ENCODE data around the gene MFAP3. TPM values are rescaled to one million over a fixed set of nuclear protein-coding genes. Genes with fewer than 3 reads are reported as not detected.

Gene MFAP3
- polyA plus RNA-seq, 1 donor (not counting 4 experiments of a cell fraction or from before 2014, with no cell fraction given) = 43.4 TPM

- TF ChIP-seq CTCF (optimal IDR thresholded peaks at IDR 0.05 in 1 of 3, IDR thresholded peaks at IDR 0.05 in 1 of 3, conservative IDR thresholded peaks at IDR 0.05 in 1 of 3; ENCODE audit: extremely low read depth in 1 of 3, insufficient read depth in 2 of 3, low read length in 3 of 3) (no peak), EZH2 (IDR thresholded peaks at IDR 0.05; ENCODE audit: low read length) (no peak)
- H3K27me3 ChIP-seq (ENCODE audit: control insufficient read depth, extremely low read depth, insufficient read depth, low read length) = no peaks in the 10 kb centered on the region
- no peak overlapping the region for H3K4me3 ChIP-seq (ENCODE audit: control insufficient read depth in 2 of 3, extremely low read depth in 1 of 3, insufficient read depth in 2 of 3, low read depth in 1 of 3, low read length in 3 of 3)
- no peak overlapping the region for H3K9ac ChIP-seq (ENCODE audit: control insufficient read depth, extremely low read depth, insufficient read depth, low read length)
- H3K36me3 ChIP-seq (ENCODE audit: control insufficient read depth in 2 of 2, extremely low read depth in 1 of 2, insufficient read depth in 2 of 2, low read length in 2 of 2) = peaks cover 0 to 10% of the 10 kb centered on the region in 2 experiments
- FAIRE-seq (no peak), DNase-seq (ENCODE audit: low read depth, low spot score) (no peak)
- no peak overlapping the region for H3K4me2 ChIP-seq (ENCODE audit: control insufficient read depth, extremely low read depth, insufficient read depth, low read depth, low read length)
- H3K4me1 ChIP-seq (ENCODE audit: control insufficient read depth, extremely low read depth, insufficient read depth, low read length) = no peaks in the 10 kb centered on the region
- no peak overlapping the region for H2AFZ ChIP-seq (ENCODE audit: control insufficient read depth, low read length)
- no peak overlapping the region for H3K27ac ChIP-seq (ENCODE audit: control insufficient read depth, insufficient read depth, low read length)
- no peaks in the 10 kb centered on the region for H3K9me1 ChIP-seq (ENCODE audit: control insufficient read depth, extremely low read depth, insufficient read depth, low read length)
- dilution Hi-C loops (cut with MboI; ENCODE audit: extremely low pct_ligation_motif_present, low sequenced_read_pairs) = loop anchor here (25.0 kb wide), 1 partner anchor 354 kb away; no protein-coding TSS in a partner anchor
- no peaks in the 10 kb centered on the region for H3K79me2 ChIP-seq (ENCODE audit: control insufficient read depth, insufficient read depth, low read length)
- no peaks in the 10 kb centered on the region for H4K20me1 ChIP-seq (ENCODE audit: control insufficient read depth, extremely low read depth, insufficient read depth, low read length)
- no peaks in the 10 kb centered on the region for H3K9me3 ChIP-seq (ENCODE audit: control insufficient read depth, low read depth, low read length)
Measured at GRCh38 chr5:154058055-154059038, 19.6 kb downstream of the MFAP3 start.

- dilution Hi-C loops (cut with MboI; ENCODE audit: extremely low pct_ligation_motif_present, low sequenced_read_pairs) = loop anchor here (25.0 kb wide), 1 partner anchor 353 kb away; no protein-coding TSS in a partner anchor
Measured at GRCh38 chr5:154059039-154059430, 20.3 kb downstream of the MFAP3 start.

More at GRCh38 chr5:154059039-154059430, 20.3 kb downstream of the MFAP3 start:
- H3K27me3 ChIP-seq (ENCODE audit: control insufficient read depth, extremely low read depth, insufficient read depth, low read length) = no peaks in the 10 kb centered on the region
- no peaks in the 10 kb centered on the region for H3K9me1 ChIP-seq (ENCODE audit: control insufficient read depth, extremely low read depth, insufficient read depth, low read length)
- H3K27ac ChIP-seq (ENCODE audit: control insufficient read depth, insufficient read depth, low read length) = no peak overlapping the region
- no peak overlapping the region for H3K9ac ChIP-seq (ENCODE audit: control insufficient read depth, extremely low read depth, insufficient read depth, low read length)
- H4K20me1 ChIP-seq (ENCODE audit: control insufficient read depth, extremely low read depth, insufficient read depth, low read length) = no peaks in the 10 kb centered on the region
- no peaks in the 10 kb centered on the region for H3K9me3 ChIP-seq (ENCODE audit: control insufficient read depth, low read depth, low read length)
- no peaks in the 10 kb centered on the region for H3K79me2 ChIP-seq (ENCODE audit: control insufficient read depth, insufficient read depth, low read length)
- DNase-seq (ENCODE audit: low read depth, low spot score) (no peak), FAIRE-seq (no peak)
- TF ChIP-seq CTCF (optimal IDR thresholded peaks at IDR 0.05 in 1 of 3, IDR thresholded peaks at IDR 0.05 in 1 of 3, conservative IDR thresholded peaks at IDR 0.05 in 1 of 3; ENCODE audit: extremely low read depth in 1 of 3, insufficient read depth in 2 of 3, low read length in 3 of 3) = no peak
- no peak for TF ChIP-seq EZH2 (IDR thresholded peaks at IDR 0.05; ENCODE audit: low read length)
- H3K4me2 ChIP-seq (ENCODE audit: control insufficient read depth, extremely low read depth, insufficient read depth, low read depth, low read length) = no peak overlapping the region
- no peak overlapping the region for H3K4me3 ChIP-seq (ENCODE audit: control insufficient read depth in 2 of 3, extremely low read depth in 1 of 3, insufficient read depth in 2 of 3, low read depth in 1 of 3, low read length in 3 of 3)
- H3K4me1 ChIP-seq (ENCODE audit: control insufficient read depth, extremely low read depth, insufficient read depth, low read length) = no peaks in the 10 kb centered on the region
- H2AFZ ChIP-seq (ENCODE audit: control insufficient read depth, low read length) = no peak overlapping the region
- H3K36me3 ChIP-seq (ENCODE audit: control insufficient read depth in 2 of 2, extremely low read depth in 1 of 2, insufficient read depth in 2 of 2, low read length in 2 of 2) = peaks cover 0 to 5% of the 10 kb centered on the region in 2 experiments
